GM12891 (cell line): ENCODE results near the gene PROK2.

Source experiments
- DNase-seq: peaks from one replicate; pipeline ENCODE4 v3.0.0; 2011; ENCODE audit warnings: low spot score; ENCODE audit not compliant: insufficient read length
- FAIRE-seq: peaks from 2 replicates; lab custom pipeline; 2011; peaks lifted over from hg19 to GRCh38; lab: Jason Lieb, UNC
- PAX5 ChIP-seq: IDR thresholded peaks from 2 replicates; pipeline ENCODE4 v1.6.1; 2011; ENCODE audit warnings: low read length, moderate library complexity, mild to moderate bottlenecking; ENCODE audit not compliant: insufficient read depth, severe bottlenecking
- POLR2A ChIP-seq: IDR thresholded peaks from 2 replicates; pipeline ENCODE4 v1.6.1; 2011; ENCODE audit warnings: low read depth, low read length, control low read depth
- POLR2AphosphoS5 ChIP-seq: IDR thresholded peaks from 2 replicates; pipeline ENCODE4 v1.6.1; 2011; ENCODE audit warnings: low read depth, low read length, control low read depth
- POU2F2 ChIP-seq: IDR thresholded peaks from 2 replicates; pipeline ENCODE4 v1.6.1; 2011; ENCODE audit warnings: low read depth, mild to moderate bottlenecking, control low read depth, low read length, moderate library complexity
- SPI1 ChIP-seq: IDR thresholded peaks from 2 replicates; pipeline ENCODE4 v1.6.1; 2011; ENCODE audit warnings: low read depth, low read length, control low read depth
- TAF1 ChIP-seq: IDR thresholded peaks from 2 replicates; pipeline ENCODE4 v1.6.1; 2011; ENCODE audit warnings: low read depth, low read length, control low read depth

Gene PROK2

GRCh38 chr3:71809321-71810026 is 24.5 kb upstream of the PROK2 start:
- no peak for DNase-seq
- no peak for FAIRE-seq
- TF ChIP-seq TAF1 (no peak), PAX5 (no peak), POLR2A (no peak), POU2F2 (no peak)

DNA sequence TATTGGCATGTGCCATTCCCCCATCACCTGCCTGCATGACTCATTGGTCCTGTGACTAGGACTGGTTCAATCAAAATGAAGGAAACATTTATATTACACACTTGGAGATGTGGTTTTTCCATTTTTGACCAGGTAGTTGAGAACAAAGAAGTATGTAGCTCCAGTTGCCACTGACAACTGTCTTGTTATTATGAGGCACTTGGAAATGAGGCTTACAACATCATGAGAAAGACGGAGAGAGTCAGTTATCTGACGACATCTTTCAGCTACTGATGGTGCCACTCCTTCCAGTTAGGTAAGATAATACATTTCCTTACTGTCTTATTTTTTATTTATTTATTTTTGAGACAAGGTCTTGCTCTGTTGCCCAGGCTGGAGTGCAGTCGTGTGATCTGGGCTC is 21.8 kb upstream of the PROK2 start:
- TF ChIP-seq TAF1 (no peak), POLR2AphosphoS5 (no peak), PAX5 (no peak), POU2F2 (no peak), POLR2A (no peak), SPI1 (no peak)
- DNase-seq: no peak
- FAIRE-seq: no peak

GRCh38 chr3:71805691-71806090 is 20.7 kb upstream of the PROK2 start:
- DNase-seq (no peak), FAIRE-seq (no peak)
- TF ChIP-seq TAF1: no peak
- TF ChIP-seq POLR2A: no peak

- TF ChIP-seq POLR2AphosphoS5 (no peak), POLR2A (no peak), TAF1 (no peak), PAX5 (no peak), POU2F2 (no peak), SPI1 (no peak)
- no peak for FAIRE-seq
These were observed 20.3 kb upstream of the PROK2 start for GRCh38 chr3:71805199-71805598.

GRCh38 chr3:71803248-71803647 is 18.3 kb upstream of the PROK2 start:
- no peak for DNase-seq
- TF ChIP-seq TAF1 (no peak), PAX5 (no peak), SPI1 (no peak), POU2F2 (no peak), POLR2A (no peak), POLR2AphosphoS5 (no peak)
- no peak for FAIRE-seq

More at GRCh38 chr3:71805199-71805598, 20.3 kb upstream of the PROK2 start:
- DNase-seq: no peak

- TF ChIP-seq POLR2A (no peak), TAF1 (no peak), POU2F2 (no peak), SPI1 (no peak), PAX5 (no peak), POLR2AphosphoS5 (no peak)
- no peak for DNase-seq
- FAIRE-seq: no peak
These were observed 17.0 kb upstream of the PROK2 start for GRCh38 chr3:71801986-71802385.

GRCh38 chr3:71800023-71800422 is 15.1 kb upstream of the PROK2 start:
- no peak for FAIRE-seq
- TF ChIP-seq POU2F2 (no peak), TAF1 (no peak), POLR2A (no peak), SPI1 (no peak), POLR2AphosphoS5 (no peak), PAX5 (no peak)
- DNase-seq: no peak

DNA sequence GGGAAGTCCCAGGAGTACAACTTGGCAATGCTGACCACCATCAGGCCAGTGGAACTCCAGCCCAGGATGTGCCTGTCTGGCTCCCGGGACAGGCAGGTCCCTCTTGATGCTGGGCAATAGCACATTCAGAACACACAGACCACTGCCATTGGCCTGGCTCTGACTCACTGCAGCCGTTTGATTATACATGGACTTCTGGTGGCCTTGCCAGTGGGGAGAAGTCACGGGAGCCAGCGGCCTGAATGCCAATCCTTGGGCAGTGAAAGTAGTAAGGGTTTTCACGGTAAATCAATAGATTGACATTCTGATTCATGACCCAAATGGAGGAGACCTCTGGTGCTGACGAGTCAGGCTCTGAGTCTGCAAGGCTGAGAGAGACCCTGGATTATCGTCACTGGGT is 12.5 kb upstream of the PROK2 start:
- TF ChIP-seq POU2F2 (no peak), SPI1 (no peak), PAX5 (no peak), POLR2AphosphoS5 (no peak), POLR2A (no peak), TAF1 (no peak)
- DNase-seq (no peak), FAIRE-seq (no peak)

DNA sequence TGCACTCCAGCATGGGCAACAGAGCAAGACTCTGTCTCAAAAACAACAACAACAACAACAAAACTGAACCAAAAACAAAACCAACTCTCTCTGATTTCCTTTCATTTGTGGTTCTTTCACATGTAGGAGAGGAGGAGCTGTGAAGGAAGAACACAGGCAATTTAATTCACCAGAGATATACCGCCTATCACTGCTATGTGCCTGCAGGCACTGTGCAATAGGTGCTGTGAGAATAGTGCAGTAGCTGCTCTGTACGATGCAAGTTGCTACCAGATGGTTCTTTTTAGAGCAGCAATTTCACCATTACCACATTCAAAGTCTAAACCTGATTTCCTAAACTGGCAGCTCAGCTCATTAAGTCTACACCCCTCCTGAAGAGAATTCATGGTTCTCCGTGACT is 11.3 kb upstream of the PROK2 start:
- FAIRE-seq (no peak), DNase-seq (no peak)
- TF ChIP-seq PAX5: no peak
- TF ChIP-seq SPI1: no peak
- TF ChIP-seq POLR2A: no peak
- no peak for TF ChIP-seq TAF1

DNA sequence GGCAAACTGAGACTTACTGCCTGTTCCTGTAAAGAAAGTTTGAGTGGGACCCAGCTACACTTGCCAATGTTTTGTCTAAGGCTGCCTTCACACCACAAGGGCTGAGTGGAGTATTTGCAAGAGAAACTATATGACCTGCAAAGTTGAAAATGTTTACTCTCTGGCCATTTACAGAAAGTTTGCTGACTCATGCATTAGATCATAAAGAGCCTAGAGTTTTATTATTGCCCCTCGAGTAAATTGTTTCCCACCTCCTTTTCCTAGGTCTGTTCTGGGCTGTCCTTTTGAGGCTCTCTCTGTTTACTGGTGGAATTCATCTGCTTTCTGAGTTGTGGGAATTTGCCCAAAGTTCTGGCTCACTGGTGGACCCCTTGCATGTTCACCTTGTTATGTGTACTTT is 6.7 kb upstream of the PROK2 start:
- no peak for FAIRE-seq
- DNase-seq: no peak
- TF ChIP-seq POU2F2 (no peak), PAX5 (no peak), SPI1 (no peak), TAF1 (no peak), POLR2AphosphoS5 (no peak), POLR2A (no peak)
